Skin epidermis (tissue), 12 donors: ENCODE data around the gene MATN3.
"Not testable (repeated sequence)": the region's sequence is repeated elsewhere in the genome, so short reads cannot be mapped to it uniquely, and the experiment has no call there.

Experiments used
- H3K27ac ChIP-seq, 21 experiments: fragments of 200-600 bp; sonication (generic) in 11 of 21; one replicate each; pipeline ENCODE4 v1.5.0; 2020; ENCODE audit warnings: mild to moderate bottlenecking in 3 of 21, inconsistent platforms in 2 of 21, moderate library complexity in 2 of 21
- H3K4me3 ChIP-seq, 7 experiments: fragments of 200-600 bp; sonication (generic) in 2 of 7; one replicate each; pipeline ENCODE4 v1.5.0; 2020; ENCODE audit warnings: inconsistent platforms in 2 of 7, mild to moderate bottlenecking in 2 of 7, moderate library complexity in 1 of 7

Gene MATN3, protein sequence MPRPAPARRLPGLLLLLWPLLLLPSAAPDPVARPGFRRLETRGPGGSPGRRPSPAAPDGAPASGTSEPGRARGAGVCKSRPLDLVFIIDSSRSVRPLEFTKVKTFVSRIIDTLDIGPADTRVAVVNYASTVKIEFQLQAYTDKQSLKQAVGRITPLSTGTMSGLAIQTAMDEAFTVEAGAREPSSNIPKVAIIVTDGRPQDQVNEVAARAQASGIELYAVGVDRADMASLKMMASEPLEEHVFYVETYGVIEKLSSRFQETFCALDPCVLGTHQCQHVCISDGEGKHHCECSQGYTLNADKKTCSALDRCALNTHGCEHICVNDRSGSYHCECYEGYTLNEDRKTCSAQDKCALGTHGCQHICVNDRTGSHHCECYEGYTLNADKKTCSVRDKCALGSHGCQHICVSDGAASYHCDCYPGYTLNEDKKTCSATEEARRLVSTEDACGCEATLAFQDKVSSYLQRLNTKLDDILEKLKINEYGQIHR

DNA sequence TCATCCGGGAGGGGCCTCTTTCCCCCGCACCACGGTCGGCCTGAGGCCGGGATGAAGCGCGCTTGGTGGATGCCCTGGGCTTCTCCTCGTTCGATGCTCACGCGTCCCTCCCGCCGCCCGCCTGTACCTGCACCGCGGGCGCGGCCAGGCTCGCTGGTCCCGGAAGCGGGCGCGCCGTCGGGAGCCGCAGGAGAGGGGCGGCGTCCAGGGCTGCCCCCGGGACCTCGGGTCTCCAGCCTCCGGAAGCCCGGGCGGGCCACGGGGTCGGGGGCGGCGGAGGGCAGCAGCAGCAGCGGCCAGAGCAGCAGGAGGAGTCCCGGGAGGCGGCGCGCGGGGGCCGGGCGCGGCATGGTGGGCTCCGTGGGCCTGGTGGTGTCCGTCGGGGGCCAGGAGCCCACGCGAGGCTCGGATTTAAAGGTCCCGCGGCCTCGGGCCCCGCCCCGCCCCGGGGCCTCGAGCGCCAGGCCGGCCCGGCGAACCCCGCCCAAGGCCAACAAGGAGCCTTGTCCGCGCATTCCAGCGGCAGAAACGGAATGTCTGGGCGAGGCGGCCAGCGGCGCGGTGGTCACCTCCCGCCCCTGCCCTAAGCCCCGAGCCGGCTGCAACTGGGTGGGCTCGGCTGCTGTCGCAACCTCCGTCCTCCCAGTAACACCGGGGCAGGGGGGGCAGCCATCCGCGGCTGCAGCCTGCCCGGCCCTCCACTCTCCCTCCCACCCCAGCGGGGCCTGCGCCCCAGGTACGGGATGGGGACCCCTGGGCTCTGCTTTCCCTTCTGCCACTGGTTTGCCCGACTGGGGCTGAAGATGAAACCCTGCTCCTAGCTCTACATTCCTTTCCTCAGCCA lies at the start of gene MATN3:
MATN3 (minus strand) TSS at position 387 of the 844 bp plus-strand sequence; CDS start at position 350, 37 bp downstream.
- H3K27ac ChIP-seq = peak within 1 kb of the TSS in 17 of 21 experiments; percentile 1 to 86 (median 56)
- H3K4me3 ChIP-seq = peak within 1 kb of the TSS; percentile 30 to 52 (median 48)

DNA sequence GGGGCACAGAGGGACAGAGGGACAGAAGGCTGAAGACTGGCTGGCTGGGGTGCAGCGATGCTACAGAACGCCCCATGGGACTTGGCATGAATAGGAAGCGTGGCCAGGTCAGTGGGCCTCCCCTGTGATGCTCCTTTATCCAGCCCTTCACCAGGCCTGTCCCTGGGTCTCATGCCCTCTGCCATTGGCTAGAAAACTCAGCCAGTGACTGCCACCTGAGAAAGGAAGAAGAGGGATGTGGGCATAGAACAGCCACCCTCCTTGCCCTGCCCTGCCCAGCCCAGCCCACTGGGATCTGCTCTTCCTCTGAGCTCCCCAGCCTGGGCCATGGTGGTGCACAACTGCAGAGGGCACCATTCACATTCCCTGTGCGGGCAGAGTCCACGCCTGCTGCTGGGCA lies 49.5 kb upstream of the MATN3 start:
- Histone ChIP-seq H3K27ac (peak overlapping the region in 8 of 21 experiments; percentile 16 to 63 (median 31)), H3K4me3 (no peak overlapping the region)

DNA sequence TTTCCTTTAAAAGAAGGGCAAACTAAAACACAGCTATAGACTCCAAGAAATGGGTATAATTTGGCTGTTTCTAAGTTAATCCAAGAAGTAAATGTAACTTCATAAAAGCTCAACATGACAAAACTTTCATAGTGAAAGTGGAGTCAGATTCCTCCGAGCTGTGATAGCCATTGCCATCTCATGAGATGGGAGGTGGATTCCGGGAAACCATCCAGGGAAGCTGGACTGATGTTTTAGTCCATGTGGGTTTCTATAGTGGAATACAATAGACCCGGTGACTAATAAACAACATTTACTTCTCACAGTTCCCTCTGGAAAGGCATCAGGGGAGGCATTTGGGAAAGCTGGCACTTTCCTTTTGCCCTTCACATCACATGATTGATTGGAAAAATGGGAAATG lies 49.0 kb upstream of the MATN3 start:
- Histone ChIP-seq H3K27ac (peak overlapping the region in 5 of 21 experiments; percentile 16 to 63 (median 32)), H3K4me3 (no peak overlapping the region)

DNA sequence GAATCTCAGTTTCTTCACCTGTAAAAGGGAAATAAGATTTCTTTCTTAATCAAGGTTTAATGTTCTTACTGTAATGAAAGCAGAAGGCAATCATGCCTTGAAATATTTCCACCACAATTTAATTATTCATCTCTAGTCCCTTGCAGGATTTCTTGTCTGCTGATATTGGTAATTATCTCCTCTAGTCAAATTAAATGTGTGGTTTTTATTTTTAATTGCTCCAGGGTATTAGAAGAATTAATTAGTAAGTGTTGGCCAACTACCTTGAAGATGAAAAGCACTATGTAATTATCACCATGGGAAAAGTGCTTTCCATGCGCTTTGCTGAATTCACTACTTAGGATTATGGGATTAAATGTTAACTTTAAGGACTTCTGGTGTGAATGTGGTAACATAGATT lies 47.6 kb upstream of the MATN3 start:
- H3K27ac ChIP-seq = no peak overlapping the region
- H3K4me3 ChIP-seq = no peak overlapping the region

DNA sequence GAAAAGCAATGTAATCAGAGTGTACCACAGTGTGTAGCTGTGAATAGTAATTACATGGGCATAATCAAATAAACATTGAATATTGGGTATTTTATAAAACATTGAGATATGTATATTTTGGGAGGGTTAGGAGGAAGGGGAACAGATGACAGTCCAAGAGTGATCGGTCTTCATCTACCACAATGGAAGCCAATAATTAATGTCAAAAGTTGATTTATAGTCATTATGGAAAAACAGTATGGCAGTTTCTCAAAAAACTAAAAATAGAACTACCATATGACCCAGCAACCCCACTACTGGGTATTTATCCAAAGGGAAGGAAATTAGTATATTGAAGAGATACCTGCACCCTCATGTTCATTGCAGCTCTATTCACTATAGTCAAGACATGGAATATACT lies 44.8 kb upstream of the MATN3 start:
- Histone ChIP-seq H3K27ac (no peak overlapping the region), H3K4me3 (no peak overlapping the region)

DNA sequence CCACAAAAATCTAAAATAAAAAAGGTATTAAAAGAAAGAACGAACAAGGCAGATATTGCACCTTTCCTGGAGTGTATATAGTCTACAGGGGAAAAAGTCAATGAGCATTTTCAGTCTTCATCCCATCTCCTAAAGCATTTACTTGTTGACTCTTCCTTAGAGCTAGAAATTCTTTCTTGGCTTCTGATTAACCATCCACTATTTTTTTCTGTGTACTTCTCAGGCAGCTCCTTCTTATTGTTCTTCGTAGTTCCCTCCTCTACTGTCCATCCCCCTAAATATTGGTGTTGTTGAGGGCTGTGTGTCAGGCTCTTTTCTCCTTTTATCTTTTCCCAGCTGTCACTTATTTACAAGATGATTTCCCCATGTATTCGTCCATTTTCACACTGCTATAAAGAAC lies 42.5 kb upstream of the MATN3 start:
- H3K27ac ChIP-seq = no peak overlapping the region
- H3K4me3 ChIP-seq = no peak overlapping the region

DNA sequence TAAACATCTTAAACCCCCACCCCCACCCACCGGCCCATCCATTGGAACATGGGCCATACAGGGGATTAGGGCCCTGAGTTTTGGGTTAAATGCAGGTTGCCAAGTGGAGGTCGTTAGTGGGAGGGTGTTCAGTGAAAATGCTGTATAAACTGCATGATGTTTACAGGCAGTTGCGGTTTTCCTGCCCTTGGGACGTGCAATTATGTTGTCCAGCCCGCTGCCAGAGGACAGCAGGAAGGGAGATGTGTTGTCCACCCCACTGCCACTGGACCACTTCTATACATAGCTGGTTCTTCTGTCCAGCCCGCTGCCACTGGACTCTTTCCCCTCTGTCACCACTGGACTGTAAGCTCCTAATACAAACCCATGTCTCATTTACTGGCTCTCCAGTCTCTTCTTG lies 41.7 kb upstream of the MATN3 start:
- H3K4me3 ChIP-seq = no peak overlapping the region
- no peak overlapping the region for H3K27ac ChIP-seq

DNA sequence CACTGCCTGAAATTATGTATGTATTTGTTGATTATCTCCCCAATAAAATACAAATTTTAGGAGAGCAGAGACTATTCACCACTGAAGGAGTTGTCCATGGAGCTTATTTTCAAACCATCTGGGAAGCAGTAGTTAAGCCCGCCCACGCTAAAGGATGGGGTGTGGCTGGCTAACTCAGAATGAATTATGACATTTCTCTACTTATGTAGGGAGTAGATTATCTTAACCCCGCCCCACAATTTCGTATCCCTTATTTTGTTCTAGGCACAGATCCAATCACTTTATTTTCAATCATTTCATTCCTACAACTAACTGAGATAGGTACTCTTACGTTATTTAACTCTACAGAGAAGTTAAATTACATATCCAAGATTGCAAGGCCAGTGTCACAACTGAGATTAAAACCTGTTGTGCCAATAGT lies 40.4 kb upstream of the MATN3 start:
- peak overlapping the region in 20 of 21 experiments; percentile 83 to 100 (median 97) for H3K27ac ChIP-seq

DNA sequence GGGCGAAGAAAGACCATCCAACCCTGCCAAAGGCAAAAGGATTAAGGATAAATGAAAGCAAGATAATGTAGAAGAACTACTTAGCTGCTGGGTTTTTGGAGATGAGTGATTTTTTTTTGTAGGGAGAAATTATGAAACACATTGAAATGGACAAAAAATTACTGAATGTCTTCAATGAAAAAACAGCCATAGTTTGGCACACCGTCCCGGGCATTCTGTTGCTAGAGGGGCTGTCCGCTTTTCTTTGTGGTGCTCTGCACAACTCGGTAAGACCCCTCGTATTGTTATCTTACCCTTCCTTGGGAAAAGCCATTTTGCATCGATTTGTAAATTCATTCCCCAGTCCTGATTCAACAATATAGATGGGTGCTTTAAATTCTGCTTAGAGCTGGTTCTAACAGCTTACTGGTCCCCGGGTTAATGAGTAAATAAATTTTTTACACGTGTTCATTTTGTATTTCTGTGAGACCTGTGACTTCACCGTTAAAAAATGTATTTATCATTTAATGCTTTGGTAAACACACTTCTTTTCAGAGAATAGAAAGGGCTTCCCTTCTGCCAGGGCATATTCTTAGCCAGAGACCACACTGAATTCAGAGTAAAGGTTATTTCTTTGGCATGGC lies 39.9 kb upstream of the MATN3 start:
- H3K4me3 ChIP-seq = peak overlapping the region; percentile 52 to 97 (median 77)

More for the DNA sequence above, 40.4 kb upstream of the MATN3 start:
- H3K4me3 ChIP-seq = peak overlapping the region; percentile 52 to 97 (median 77)

DNA sequence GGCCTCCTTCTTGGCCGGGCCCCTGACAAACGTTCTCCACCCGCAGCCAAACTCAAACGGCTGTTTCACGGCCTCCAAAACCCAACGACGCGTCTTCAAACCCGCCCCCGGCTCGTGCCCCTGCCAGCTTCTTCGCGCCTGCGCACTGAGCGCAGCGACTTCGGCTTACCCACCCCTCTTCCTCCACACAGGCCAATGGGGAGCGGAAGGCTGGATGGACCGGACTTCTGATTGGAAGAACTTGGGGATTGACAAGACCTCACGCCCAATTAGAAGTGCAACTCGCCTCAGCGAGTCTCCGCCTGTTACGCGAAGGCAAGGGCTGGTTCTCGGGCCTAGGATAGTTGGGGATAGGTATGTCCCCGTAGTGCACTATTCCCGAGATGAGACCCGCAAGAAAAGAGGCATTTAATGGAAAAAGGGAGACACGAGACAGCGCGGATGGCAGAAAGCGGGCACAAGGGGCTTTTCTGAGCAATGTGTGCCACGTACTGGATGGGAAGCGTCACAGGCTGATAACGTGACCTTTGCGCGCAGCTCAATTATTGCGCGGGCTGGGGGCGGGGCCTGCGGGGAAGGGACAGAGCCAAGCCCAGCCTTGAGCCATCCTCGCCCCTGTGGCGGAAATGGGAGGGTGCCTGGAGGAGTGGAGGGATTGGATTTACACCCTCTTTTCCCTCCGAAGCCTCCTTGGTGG lies 39.2 kb upstream of the MATN3 start, which contains the start of gene LAPTM4A:
LAPTM4A (minus strand) TSS at position 97 of the 697 bp plus-strand sequence. CDS start 108 bp downstream, outside the sequence.
- H3K27ac ChIP-seq = peak within 1 kb of the TSS; percentile 77 to 100 (median 97)
- peak within 1 kb of the TSS; percentile 52 to 97 (median 77) for H3K4me3 ChIP-seq

More for the DNA sequence above, 39.9 kb upstream of the MATN3 start:
- peak overlapping the region in 20 of 21 experiments; percentile 83 to 100 (median 97) for H3K27ac ChIP-seq

DNA sequence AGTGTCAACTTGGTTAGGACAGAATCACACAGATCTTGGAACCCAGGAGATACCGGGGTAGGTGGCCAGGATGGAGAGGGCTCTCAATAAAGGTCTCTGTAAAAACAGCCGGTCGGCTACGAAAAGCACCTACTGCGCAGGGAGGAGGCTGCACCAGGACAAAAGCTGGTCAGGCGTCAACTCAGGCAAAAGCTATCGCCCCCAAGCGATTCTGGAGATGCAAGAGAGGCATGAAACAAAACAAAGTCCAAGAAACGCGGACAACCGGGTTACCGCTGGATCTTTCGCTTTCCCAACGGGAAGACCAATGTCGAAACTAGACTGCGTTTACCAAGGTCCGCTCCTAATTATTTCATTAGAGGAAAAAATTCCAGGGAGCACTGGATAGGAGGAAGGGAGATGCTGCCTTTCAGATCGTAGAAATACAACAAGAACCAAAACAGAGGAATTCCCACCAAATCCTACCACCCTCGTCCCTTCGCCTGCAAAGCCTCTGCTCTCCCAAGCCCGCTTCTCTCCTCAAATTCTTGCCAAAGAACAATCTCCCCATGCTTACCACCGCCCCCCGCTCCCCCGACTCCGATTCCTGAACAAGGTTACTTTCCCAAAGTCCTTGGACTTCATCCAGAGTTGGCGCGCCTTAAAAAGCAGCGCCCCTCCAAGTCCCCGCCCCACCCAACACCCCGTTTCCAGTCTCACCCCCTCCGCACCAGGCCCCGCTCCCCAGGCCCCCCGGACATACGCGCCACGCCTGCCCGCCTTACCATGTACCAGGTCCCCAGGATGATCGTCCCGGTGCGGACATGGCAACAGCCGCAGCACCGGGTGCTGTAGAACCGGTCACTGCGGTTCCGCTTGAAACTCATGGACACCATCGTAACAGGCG lies 38.4 kb upstream of the MATN3 start:
- peak overlapping the region; percentile 52 to 97 (median 77) for H3K4me3 ChIP-seq
- H3K27ac ChIP-seq = peak overlapping the region; percentile 77 to 100 (median 97)

DNA sequence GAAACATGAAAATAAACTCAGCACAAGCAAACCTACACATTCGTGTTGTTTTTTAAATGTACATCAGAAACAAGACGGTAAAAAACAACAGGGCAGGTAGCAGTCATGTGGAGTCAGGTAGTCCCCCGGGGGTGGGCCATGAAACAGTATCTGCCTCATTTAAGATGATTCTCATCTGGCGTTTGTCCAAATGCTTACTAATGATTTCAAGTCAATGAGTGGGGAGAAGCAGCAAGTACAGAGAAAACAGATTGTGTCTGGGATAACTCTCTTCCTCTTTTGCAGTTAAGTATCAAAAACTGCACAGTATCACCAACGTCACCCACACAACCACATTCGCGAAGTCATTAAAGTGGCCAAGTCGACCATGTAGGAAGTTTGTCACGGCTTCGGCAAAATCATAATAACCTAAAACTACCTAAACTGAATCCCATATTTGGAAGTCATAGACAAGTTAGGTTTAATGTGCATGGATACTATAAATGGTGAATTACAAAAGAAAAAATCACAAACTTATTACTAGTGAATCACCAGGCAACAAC lies 37.7 kb upstream of the MATN3 start:
- Histone ChIP-seq H3K27ac (peak overlapping the region; percentile 77 to 100 (median 97)), H3K4me3 (peak overlapping the region; percentile 52 to 97 (median 77))

DNA sequence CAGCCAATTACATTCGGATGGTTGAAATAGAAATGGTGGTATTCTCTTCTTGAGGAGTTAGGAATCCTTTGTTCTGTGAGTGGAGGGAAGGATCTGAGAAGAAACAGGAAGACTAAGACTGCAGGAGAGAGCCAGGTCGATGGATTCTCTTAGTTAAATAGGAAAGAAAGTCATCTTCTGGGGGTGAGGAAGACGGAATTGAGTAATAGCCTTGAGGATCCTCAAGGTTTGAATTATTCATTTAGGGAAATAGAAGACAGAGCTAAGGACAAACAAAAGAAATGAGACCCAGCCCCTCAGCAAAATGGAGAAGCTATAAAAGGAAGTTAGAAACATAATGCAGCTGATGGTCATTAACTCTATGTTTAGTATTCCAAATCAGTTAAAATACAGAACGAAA lies 37.2 kb upstream of the MATN3 start:
- peak overlapping the region; percentile 52 to 97 (median 77) for H3K4me3 ChIP-seq
- peak overlapping the region in 20 of 21 experiments; percentile 83 to 100 (median 97) for H3K27ac ChIP-seq

DNA sequence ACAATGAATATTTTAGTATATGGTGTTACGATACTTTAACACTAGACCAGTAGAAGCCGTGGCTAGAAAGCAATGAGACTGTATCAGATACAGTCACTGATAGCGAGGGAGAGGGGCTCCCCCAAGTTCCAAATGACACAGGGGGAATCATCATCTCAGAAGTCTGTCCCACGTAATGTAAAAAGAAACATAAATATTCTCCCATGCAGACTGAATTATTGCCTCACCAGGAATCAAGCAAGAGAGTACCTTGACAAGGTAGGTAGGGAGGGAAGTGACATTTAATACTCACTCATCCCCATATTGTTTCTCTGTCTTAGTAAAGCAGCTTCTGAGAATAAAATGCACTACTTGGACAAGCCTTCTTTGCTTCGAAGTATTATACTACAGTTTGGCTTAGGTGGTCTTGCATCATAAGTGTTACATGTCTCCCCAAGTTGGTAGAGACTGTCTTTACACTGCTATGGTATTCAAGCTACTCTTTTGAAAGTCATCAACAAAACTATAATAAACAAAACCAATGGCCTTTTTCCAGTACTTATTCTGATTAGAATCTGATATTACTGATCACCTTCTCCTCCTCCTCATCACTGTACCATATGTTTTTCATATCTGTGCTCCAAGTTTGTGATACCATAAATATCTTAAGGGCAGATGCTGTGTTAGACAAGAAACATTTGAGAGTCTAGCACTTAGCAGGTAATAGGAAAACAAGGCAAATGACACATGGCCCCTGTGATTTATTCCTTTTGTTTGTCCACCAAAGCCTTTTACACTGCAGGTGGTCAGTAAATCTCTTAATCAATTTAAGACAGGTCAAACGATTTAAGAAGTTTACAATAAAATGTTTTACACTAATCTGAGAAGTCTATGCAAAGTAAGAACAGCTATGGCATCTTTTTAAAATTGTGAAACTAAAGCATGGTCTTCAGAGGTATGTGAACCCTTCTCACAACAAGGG lies 36.3 kb upstream of the MATN3 start:
- Histone ChIP-seq H3K4me3 (peak overlapping the region in 6 of 7 experiments; percentile 60 to 97 (median 80)), H3K27ac (peak overlapping the region in 17 of 21 experiments; percentile 83 to 100 (median 97))

DNA sequence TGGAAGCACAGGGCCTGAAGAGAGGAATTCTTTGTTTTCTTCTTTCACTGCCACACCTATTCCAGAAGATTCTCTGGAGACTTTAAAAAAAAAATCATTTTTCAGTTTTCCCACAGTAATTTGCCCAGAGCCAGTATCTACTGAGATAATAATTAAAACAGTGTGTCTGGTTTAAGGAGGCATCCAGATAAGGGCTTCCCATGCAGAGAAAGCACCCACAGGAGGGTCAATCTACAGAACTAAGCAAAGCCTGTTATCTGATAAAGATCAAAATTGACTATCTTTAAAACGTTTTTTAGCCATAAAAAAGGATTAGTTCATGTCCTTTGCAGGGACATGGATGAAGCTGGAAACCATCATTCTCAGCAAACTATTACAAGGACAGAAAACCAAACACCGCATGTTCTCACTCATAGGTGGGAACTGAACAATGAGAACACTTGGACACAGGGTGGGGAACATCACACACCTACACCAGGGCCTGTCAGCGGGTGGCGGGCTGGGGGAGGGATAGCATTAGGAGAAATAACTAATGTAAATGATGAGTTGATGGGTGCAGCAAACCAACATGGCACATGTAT lies 33.3 kb upstream of the MATN3 start:
- not testable (repeated sequence) for H3K4me3 ChIP-seq, H3K27ac ChIP-seq

DNA sequence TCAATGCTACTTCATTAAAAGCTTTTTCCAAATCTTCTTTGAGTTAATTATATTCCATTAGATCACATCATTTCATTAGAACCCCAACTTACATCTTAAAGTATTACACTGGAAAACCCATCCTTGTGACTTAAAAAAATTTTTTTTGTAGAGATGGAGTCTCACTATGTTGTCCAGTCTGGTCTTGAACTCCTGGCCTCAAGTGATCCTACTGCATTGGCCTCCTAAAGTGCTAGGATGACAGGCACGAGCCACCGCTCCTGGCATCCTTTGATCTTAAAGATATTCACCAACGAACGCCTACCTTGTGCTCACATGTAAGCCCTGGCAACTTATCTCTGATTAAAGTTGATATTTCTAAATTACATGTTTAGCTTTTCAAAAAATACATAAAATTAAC lies 32.3 kb upstream of the MATN3 start:
- Histone ChIP-seq H3K4me3 (no peak overlapping the region), H3K27ac (no peak overlapping the region)
